Esophagus muscularis mucosa (tissue), 4 donors: ENCODE measurements around the gene ADAM8. TPM values are rescaled to one million over a fixed set of nuclear protein-coding genes. Genes with fewer than 3 reads are reported as not detected.

Experiments
- DNase-seq: peaks from one replicate; pipeline ENCODE4 v3.0.0-alpha.2; 2017; ENCODE audit errors: extremely low spot score
- H3K27ac ChIP-seq, 4 donors: fragments of 200-600 bp; sonication (generic); replicated peaks in 1 of 4; 1 replicate in 3 of 4; 2 replicates in 1 of 4; pipeline ENCODE4 v1.5.1; 2016 to 2019; ENCODE audit warnings: mild to moderate bottlenecking in 1 of 4
- H3K27me3 ChIP-seq, 4 donors: fragments of 200-600 bp; sonication (generic); one replicate each; pipeline versions ENCODE4 v1.5.1 to v1.6.0; 2016 to 2019
- H3K36me3 ChIP-seq, 4 donors: fragments of 200-600 bp; sonication (generic); one replicate each; pipeline ENCODE4 v1.5.1; 2016 to 2019
- H3K4me1 ChIP-seq, 4 donors: fragments of 200-600 bp; sonication (generic); one replicate each; pipeline ENCODE4 v1.5.1; 2016 to 2019
- H3K4me3 ChIP-seq, 4 donors: fragments of 200-600 bp; sonication (generic); 1 replicate in 2 of 4; 2 replicates in 2 of 4; pipeline ENCODE4 v1.5.1; 2016 to 2019; ENCODE audit warnings: mild to moderate bottlenecking in 4 of 4, moderate library complexity in 1 of 4
- H3K9me3 ChIP-seq, 4 donors: fragments of 200-600 bp; sonication (generic); 1 replicate in 3 of 4; 2 replicates in 1 of 4; pipeline ENCODE4 v1.5.1; 2016 to 2019
- EP300 ChIP-seq: sonication (generic); formaldehyde crosslinking; IDR thresholded peaks from one replicate; pipeline ENCODE4 v1.6.1; 2017; ENCODE audit warnings: antibody characterized with exemption
- POLR2A ChIP-seq: fragments of 450-650 bp; IDR thresholded peaks from one replicate; pipeline ENCODE4 v1.6.1; 2017; ENCODE audit warnings: antibody characterized with exemption, moderate library complexity, mild to moderate bottlenecking, low read depth
- POLR2AphosphoS5 ChIP-seq, 2 donors: sonication (generic); formaldehyde crosslinking; IDR thresholded peaks; one replicate each; pipeline ENCODE4 v1.6.1; 2017; ENCODE audit warnings: antibody characterized with exemption in 2 of 2
- WGBS: methylation state at CpG from one replicate; pipeline ENCODE4 v1.1.5; 2018; 5-methylcytosine and 5-hydroxymethylcytosine counted together
- intact Hi-C: fragments of 100-400 bp; cut with DNase I; formaldehyde crosslinking; loops from one replicate; pipeline ENCODE4 v1.15.1; 2023
- total RNA-seq, 4 donors: library from RNA; depleted of rRNA; stranded (reverse); fragments of >200 nt; gene quantifications; one replicate each; pipeline versions ENCODE4 v1.1.0 to v1.2.1, GENCODE V29; 2016
- TF ChIP-seq, protein P1 (sequence below), 3 experiments: fragments of 200-600 bp in 2 of 3; fragments of 450-650 bp in 1 of 3; sonication (generic) in 2 of 3; IDR thresholded peaks; one replicate each; pipeline ENCODE4 v1.5.1; 2017 to 2019; ENCODE audit warnings: antibody characterized with exemption in 3 of 3, mild to moderate bottlenecking in 2 of 3, moderate library complexity in 1 of 3

The ADAM8 gene
- total RNA-seq, 4 donors from 2014 or later: 1.2 to 8.9 (median 2.3) TPM

DNA sequence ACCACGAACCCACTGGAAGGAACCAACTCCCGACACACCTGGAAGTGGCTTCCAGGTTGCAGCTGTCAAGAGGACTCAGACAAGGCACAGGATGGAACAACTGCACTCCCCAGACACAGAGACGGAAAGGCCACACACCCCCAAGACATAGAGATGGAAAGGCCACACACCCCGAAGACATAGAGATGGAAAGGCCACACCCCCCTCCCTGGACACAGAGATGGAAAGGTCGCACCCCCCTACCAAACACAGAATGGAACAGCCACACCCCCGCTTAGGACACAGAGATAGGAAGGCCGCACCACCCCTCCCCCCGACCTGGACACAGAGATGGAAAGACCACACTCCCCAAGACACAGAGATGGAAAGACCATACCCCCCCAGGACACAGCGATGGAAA lies 39.6 kb upstream of the ADAM8 start:
- Histone ChIP-seq H3K9me3 (no peaks in the 10 kb centered on the region), H3K4me3 (no peak overlapping the region), H3K36me3 (peaks cover 9 to 23% (median 20%) of the 10 kb centered on the region in 4 donors), H3K4me1 (peaks cover 6 to 14% (median 13%) of the 10 kb centered on the region in 4 donors), H3K27me3 (peaks cover 0 to 29% (median 2%) of the 10 kb centered on the region in 4 donors), H3K27ac (no peak overlapping the region)
- intact Hi-C loops: loop anchor here (5.0 kb wide), 1 partner anchor 479 kb away; no protein-coding TSS in a partner anchor
- WGBS: 92% methylated on average over 9 of the region's 9 CpGs
- TF ChIP-seq EP300 (no peak), POLR2AphosphoS5 (IDR thresholded peaks at IDR 0.05) (no peak), POLR2A (no peak)
- TF ChIP-seq, protein P1, sequence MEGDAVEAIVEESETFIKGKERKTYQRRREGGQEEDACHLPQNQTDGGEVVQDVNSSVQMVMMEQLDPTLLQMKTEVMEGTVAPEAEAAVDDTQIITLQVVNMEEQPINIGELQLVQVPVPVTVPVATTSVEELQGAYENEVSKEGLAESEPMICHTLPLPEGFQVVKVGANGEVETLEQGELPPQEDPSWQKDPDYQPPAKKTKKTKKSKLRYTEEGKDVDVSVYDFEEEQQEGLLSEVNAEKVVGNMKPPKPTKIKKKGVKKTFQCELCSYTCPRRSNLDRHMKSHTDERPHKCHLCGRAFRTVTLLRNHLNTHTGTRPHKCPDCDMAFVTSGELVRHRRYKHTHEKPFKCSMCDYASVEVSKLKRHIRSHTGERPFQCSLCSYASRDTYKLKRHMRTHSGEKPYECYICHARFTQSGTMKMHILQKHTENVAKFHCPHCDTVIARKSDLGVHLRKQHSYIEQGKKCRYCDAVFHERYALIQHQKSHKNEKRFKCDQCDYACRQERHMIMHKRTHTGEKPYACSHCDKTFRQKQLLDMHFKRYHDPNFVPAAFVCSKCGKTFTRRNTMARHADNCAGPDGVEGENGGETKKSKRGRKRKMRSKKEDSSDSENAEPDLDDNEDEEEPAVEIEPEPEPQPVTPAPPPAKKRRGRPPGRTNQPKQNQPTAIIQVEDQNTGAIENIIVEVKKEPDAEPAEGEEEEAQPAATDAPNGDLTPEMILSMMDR (IDR thresholded peaks at IDR 0.05): no peak
- DNase-seq: no peak

DNA sequence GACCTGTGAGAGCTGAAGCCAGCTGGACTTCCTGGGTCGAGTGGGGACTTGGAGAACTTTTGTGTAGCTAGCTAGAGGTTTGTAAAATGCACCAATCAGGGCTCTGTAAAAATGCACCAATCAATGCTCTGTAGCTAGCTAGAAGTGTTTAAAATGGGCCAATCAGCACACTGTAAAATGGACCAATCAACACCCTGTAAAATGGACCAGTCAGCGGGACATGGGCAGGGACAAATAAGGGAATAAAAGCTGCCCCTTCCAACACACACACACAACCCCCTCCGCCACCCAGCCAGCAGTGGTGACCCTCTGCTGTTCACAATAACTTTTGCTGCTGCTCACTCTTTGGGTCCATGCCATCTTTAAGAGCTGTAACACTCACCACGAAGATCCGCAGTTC lies 39.2 kb upstream of the ADAM8 start:
- H3K9me3 ChIP-seq: no peaks in the 10 kb centered on the region
- 85% methylated on average over 5 of the region's 5 CpGs for WGBS
- peaks cover 6 to 14% (median 13%) of the 10 kb centered on the region in 4 donors for H3K4me1 ChIP-seq
- TF ChIP-seq POLR2A (no peak), EP300 (no peak), POLR2AphosphoS5 (IDR thresholded peaks at IDR 0.05) (no peak)
- TF ChIP-seq, protein P1 (IDR thresholded peaks at IDR 0.05): no peak
- intact Hi-C loops: loop anchor here (5.0 kb wide), 1 partner anchor 479 kb away; no protein-coding TSS in a partner anchor
- peaks cover 0 to 25% (median 2%) of the 10 kb centered on the region in 4 donors for H3K27me3 ChIP-seq
- H3K4me3 ChIP-seq: no peak overlapping the region
- no peak for DNase-seq
- no peak overlapping the region for H3K27ac ChIP-seq
- peaks cover 10 to 27% (median 23%) of the 10 kb centered on the region in 4 donors for H3K36me3 ChIP-seq

DNA sequence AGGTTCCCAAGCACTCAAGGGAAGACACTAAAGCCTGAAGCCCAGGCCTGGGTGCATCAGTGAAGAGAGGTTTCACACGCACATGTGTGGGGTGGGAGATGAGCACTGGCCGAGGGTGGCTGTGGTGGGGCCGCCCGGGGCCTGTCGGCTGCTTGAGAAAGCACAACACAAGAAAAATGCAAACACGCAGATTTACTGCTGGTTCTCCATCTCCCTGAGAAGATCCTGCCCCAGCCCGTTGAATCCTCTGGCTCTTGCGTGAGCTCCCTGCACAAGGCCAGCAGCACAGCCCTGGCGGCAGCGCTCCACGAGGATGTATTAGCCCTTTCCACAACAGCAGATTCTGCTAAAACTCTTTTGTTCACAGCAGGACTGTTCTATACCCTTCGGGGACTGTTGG lies 38.2 kb upstream of the ADAM8 start:
- Histone ChIP-seq H3K9me3 (no peaks in the 10 kb centered on the region), H3K27me3 (peaks cover 0 to 16% (median 2%) of the 10 kb centered on the region in 4 donors), H3K4me1 (peaks cover 6 to 15% (median 14%) of the 10 kb centered on the region in 4 donors), H3K27ac (no peak overlapping the region), H3K4me3 (no peak overlapping the region), H3K36me3 (peaks cover 10 to 36% (median 33%) of the 10 kb centered on the region in 4 donors)
- DNase-seq: no peak
- intact Hi-C loops: loop anchor here (5.0 kb wide), 2 partner anchors 62 to 478 kb away; partner anchors contain the start of gene PAOX
- 55% methylated on average over 12 of the region's 12 CpGs for WGBS
- TF ChIP-seq EP300 (no peak), POLR2AphosphoS5 (IDR thresholded peaks at IDR 0.05) (no peak)

DNA sequence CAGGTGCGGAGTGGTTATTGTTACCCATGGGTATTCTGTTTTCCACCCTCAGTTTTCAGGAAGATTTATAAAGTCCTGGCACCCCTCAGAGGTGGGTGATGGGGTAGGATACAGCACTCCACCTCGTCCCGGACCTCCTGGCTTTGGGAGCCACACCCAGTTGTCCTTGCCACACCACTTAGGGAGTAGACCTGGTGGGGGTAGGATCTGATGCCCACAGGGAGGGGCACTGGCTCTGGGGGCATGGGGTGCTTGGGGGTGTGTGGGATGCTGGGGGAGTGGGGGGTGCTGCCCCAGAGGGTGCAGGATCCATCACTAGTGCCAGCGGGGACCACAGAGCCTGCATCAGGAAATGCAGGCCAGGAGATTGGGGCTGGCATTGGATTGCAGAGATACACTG lies 36.5 kb upstream of the ADAM8 start:
- Histone ChIP-seq H3K4me3 (no peak overlapping the region), H3K27ac (no peak overlapping the region), H3K36me3 (peaks cover 10 to 40% (median 35%) of the 10 kb centered on the region in 4 donors), H3K27me3 (no peaks in the 10 kb centered on the region), H3K9me3 (no peaks in the 10 kb centered on the region), H3K4me1 (peaks cover 0 to 15% (median 13%) of the 10 kb centered on the region in 4 donors)
- 66% methylated on average over 4 of the region's 4 CpGs for WGBS
- TF ChIP-seq, protein P1 (IDR thresholded peaks at IDR 0.05): no peak
- TF ChIP-seq EP300 (no peak), POLR2A (no peak), POLR2AphosphoS5 (IDR thresholded peaks at IDR 0.05) (no peak)
- no peak for DNase-seq
- intact Hi-C loops: loop anchor here (2.0 to 5.0 kb wide), 2 partner anchors 52 to 64 kb away; partner anchors contain the start of gene PAOX

DNA sequence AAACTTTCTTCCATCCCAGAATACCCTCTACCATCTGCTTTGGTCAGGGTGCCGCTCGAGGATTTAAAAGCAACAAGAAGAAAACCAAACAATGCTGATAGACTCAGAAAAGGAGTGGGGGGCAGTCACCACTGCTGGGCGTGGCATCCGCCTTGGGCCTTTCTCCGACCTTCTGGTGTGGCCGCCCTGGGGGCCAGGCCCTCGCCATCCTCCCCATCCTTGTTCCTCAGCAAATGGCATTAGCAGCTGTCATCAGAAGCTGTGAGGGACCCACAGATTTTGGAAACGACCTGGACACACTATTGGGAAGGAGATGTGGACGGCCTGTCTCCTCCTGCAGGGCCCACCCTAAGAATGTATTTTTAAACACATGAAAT lies 36.1 kb upstream of the ADAM8 start:
- H3K4me1 ChIP-seq: peaks cover 4 to 19% (median 17%) of the 10 kb centered on the region in 4 donors
- DNase-seq: no peak
- H3K27me3 ChIP-seq: no peaks in the 10 kb centered on the region
- intact Hi-C loops: loop anchor here (2.0 to 5.0 kb wide), 2 partner anchors 52 to 65 kb away; partner anchors contain the start of gene PAOX
- H3K36me3 ChIP-seq: peaks cover 10 to 40% (median 35%) of the 10 kb centered on the region in 4 donors
- WGBS: 93% methylated on average over 9 of the region's 9 CpGs
- no peak overlapping the region for H3K27ac ChIP-seq
- no peaks in the 10 kb centered on the region for H3K9me3 ChIP-seq
- TF ChIP-seq, protein P1 (IDR thresholded peaks at IDR 0.05): no peak
- TF ChIP-seq EP300 (no peak), POLR2A (no peak), POLR2AphosphoS5 (IDR thresholded peaks at IDR 0.05) (no peak)
- no peak overlapping the region for H3K4me3 ChIP-seq
